Measurements from ENCODE around the gene ZHX3. TPM values are rescaled to one million over a fixed set of nuclear protein-coding genes. Genes with fewer than 3 reads are reported as not detected.

Gene ZHX3
- total RNA-seq, 1 experiment from 2014 or later, result 24.6 TPM

- DNase-seq, result no peak
- no peak for TF ChIP-seq CTCF (IDR thresholded peaks at IDR 0.05; ENCODE audit: insufficient read depth in 1 of 2, low read depth in 1 of 2, low read length in 1 of 2, severe bottlenecking in 1 of 2, unreplicated experiment in 1 of 2)
- H3K36me3 ChIP-seq (ENCODE audit: control insufficient read depth, insufficient read depth, low read length), result no peaks in the 10 kb centered on the region
- H3K27me3 ChIP-seq (replicated peaks; ENCODE audit: control insufficient read depth, insufficient read depth, low read length), result no peaks in the 10 kb centered on the region
- intact Hi-C loops (cut with micrococcal nuclease; ENCODE audit: unreplicated experiment), result no loop called here
- Mint-ChIP-seq H3K4me1 (ENCODE audit: low read depth, unreplicated experiment) (no peaks in the 10 kb centered on the region), H3K27me3 (ENCODE audit: insufficient read depth, unreplicated experiment) (no peaks in the 10 kb centered on the region), H3K27ac (ENCODE audit: unreplicated experiment) (no peak overlapping the region), H3K4me3 (ENCODE audit: unreplicated experiment) (no peak overlapping the region), H3K9me3 (ENCODE audit: unreplicated experiment) (no peaks in the 10 kb centered on the region), H3K36me3 (ENCODE audit: insufficient read depth, unreplicated experiment) (no peaks in the 10 kb centered on the region)
- ChIA-PET POLR2A (no interaction called here), CTCF (no interaction called here)
- H3K4me1 ChIP-seq, result no peaks in the 10 kb centered on the region
- no peak overlapping the region for H3K4me3 ChIP-seq (ENCODE audit: low read depth, low read length)
- H3K9me3 ChIP-seq, result no peaks in the 10 kb centered on the region
- no TSS peak for BruUV-seq (replicated peaks)
These were observed 48.4 kb downstream of the ZHX3 start for GRCh38 chr20:41268917-41269652.

- H3K27me3 ChIP-seq (replicated peaks; ENCODE audit: control insufficient read depth, insufficient read depth, low read length), result no peaks in the 10 kb centered on the region
- no TSS peak for BruUV-seq (replicated peaks)
- intact Hi-C loops (cut with micrococcal nuclease; ENCODE audit: unreplicated experiment), result no loop called here
- Mint-ChIP-seq H3K4me3 (ENCODE audit: unreplicated experiment) (no peak overlapping the region), H3K9me3 (ENCODE audit: unreplicated experiment) (no peaks in the 10 kb centered on the region), H3K36me3 (ENCODE audit: insufficient read depth, unreplicated experiment) (no peaks in the 10 kb centered on the region), H3K4me1 (ENCODE audit: low read depth, unreplicated experiment) (no peaks in the 10 kb centered on the region), H3K27ac (ENCODE audit: unreplicated experiment) (no peak overlapping the region), H3K27me3 (ENCODE audit: insufficient read depth, unreplicated experiment) (no peaks in the 10 kb centered on the region)
- DNase-seq, result no peak
- H3K36me3 ChIP-seq (ENCODE audit: control insufficient read depth, insufficient read depth, low read length), result no peaks in the 10 kb centered on the region
- ChIA-PET POLR2A (no interaction called here), CTCF (no interaction called here)
- no peaks in the 10 kb centered on the region for H3K9me3 ChIP-seq
- no peak overlapping the region for H3K4me3 ChIP-seq (ENCODE audit: low read depth, low read length)
- H3K4me1 ChIP-seq, result no peaks in the 10 kb centered on the region
- no peak for TF ChIP-seq CTCF (IDR thresholded peaks at IDR 0.05; ENCODE audit: insufficient read depth in 1 of 2, low read depth in 1 of 2, low read length in 1 of 2, severe bottlenecking in 1 of 2, unreplicated experiment in 1 of 2)
These were observed 49.1 kb downstream of the ZHX3 start for GRCh38 chr20:41268402-41268801.

GRCh38 chr20:41265938-41266337 is 51.6 kb downstream of the ZHX3 start:
- ChIA-PET CTCF (no interaction called here), POLR2A (no interaction called here)
- BruUV-seq (replicated peaks), result no TSS peak

More at GRCh38 chr20:41265938-41266337, 51.6 kb downstream of the ZHX3 start:
- Histone ChIP-seq H3K4me1 (no peaks in the 10 kb centered on the region), H3K27me3 (replicated peaks; ENCODE audit: control insufficient read depth, insufficient read depth, low read length) (no peaks in the 10 kb centered on the region), H3K4me3 (ENCODE audit: low read depth, low read length) (no peak overlapping the region), H3K9me3 (no peaks in the 10 kb centered on the region), H3K36me3 (ENCODE audit: control insufficient read depth, insufficient read depth, low read length) (no peaks in the 10 kb centered on the region)
- Mint-ChIP-seq H3K4me1 (ENCODE audit: low read depth, unreplicated experiment) (no peaks in the 10 kb centered on the region), H3K4me3 (ENCODE audit: unreplicated experiment) (no peak overlapping the region), H3K9me3 (ENCODE audit: unreplicated experiment) (no peaks in the 10 kb centered on the region), H3K27me3 (ENCODE audit: insufficient read depth, unreplicated experiment) (no peaks in the 10 kb centered on the region), H3K27ac (ENCODE audit: unreplicated experiment) (no peak overlapping the region), H3K36me3 (ENCODE audit: insufficient read depth, unreplicated experiment) (no peaks in the 10 kb centered on the region)
- intact Hi-C loops (cut with micrococcal nuclease; ENCODE audit: unreplicated experiment), result no loop called here
- no peak for DNase-seq
- no peak for TF ChIP-seq CTCF (IDR thresholded peaks at IDR 0.05; ENCODE audit: insufficient read depth in 1 of 2, low read depth in 1 of 2, low read length in 1 of 2, severe bottlenecking in 1 of 2, unreplicated experiment in 1 of 2)
